Activated T-cell treated with anti-CD3 and anti-CD28 coated beads, Interleukin-2, amount 50 U/mL, for 48 hours (primary cell): ENCODE data around the gene PA2G4.

Source experiments
- DNase-seq, 2 experiments: peaks; one replicate each; pipeline ENCODE4 v3.0.0-alpha.2; 2020

PA2G4 gene

DNA sequence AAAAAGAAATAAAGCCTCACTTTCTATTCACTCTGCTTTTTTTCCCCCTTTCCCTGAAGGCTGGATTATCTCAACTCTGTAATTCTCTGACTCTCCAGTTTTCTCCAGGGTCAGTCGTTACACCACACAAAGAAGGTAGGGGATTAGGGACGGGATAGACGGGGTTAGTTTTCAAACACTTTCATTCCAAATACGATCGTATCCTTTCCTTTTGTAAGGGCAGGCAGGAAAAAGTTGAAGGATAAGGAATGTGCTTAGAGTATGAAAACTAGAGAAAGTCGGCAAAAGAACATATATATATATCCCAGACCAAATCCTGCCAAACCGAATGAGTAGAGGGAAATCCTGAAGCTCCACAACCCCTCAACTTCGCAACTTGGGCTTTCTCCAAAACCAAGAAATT, 23.1 kb downstream of the PA2G4 start:
- no peak for DNase-seq

DNA sequence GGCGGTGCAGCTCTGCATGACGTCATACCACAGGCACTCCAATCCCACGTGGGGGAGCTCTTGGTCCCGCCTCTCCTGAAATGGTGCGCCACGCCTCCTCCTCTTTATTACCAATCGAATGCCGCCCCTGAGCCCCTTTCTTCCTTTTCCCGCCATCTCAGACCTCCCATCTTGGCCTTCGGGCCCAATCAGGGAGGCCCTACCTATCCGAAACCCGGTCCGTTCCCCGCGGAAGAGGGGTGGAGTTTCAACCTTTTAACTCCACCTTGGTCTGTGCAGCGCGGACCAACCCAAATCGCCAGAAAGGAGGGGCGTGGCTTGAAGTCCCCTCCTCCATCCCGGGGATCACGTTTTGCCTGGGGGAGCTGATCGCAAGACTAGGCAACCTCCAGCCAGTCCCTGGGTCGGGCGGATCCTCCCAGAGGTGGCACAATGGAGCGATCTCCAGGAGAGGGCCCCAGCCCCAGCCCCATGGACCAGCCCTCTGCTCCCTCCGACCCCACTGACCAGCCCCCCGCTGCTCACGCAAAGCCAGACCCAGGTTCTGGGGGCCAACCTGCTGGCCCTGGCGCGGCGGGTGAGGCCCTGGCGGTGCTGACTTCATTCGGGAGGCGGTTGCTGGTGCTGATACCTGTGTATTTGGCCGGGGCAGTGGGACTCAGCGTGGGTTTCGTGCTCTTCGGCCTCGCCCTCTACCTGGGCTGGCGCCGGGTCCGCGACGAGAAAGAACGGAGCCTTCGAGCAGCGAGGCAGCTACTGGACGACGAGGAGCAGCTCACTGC, 23.7 kb downstream of the PA2G4 start, which contains the start of gene ESYT1:
Gene ESYT1, plus strand, starts transcription at position 380 of the 782 bp plus-strand sequence. Its CDS starts 53 bp downstream, at position 433.
- DNase-seq, result peak; percentile 97

- DNase-seq, result no peak
These were observed 24.4 kb downstream of the PA2G4 start for GRCh38 chr12:56128670-56129205.

GRCh38 chr12:56129206-56129941, 25.0 kb downstream of the PA2G4 start:
- DNase-seq, result peak; percentile 77 to 82

GRCh38 chr12:56129942-56130495, 25.7 kb downstream of the PA2G4 start:
- no peak for DNase-seq

GRCh38 chr12:56130876-56131275, 26.5 kb downstream of the PA2G4 start:
- DNase-seq, result no peak

- no peak for DNase-seq
These were observed 30.5 kb downstream of the PA2G4 start for GRCh38 chr12:56134897-56135296.

DNA sequence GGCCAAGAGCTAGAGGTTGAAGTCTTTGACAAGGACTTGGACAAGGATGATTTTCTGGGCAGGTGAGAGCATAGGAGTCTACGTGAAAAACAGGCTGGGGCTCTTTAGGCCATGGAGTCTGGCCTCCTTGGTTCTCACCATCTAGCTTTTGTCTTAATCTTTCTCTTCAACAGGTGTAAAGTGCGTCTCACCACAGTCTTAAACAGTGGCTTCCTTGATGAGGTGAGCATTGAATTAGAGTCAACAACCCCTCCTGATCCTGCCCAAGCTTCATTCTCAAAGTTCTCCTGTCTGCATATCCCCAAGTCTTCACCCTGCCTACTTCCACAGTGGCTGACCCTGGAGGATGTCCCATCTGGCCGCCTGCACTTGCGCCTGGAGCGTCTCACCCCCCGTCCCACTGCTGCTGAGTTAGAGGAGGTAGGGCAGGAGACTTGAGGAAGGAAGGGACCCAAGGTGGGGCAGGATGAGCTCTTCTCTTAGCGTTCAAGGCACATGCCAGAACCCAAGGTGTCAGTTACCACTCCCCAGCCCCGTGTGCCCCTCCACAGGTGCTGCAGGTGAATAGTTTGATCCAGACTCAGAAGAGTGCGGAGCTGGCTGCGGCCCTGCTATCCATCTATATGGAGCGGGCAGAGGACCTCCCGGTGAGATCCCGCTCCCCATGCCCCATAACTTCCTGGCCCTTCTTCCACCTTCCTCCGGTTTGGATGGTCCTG, 33.7 kb downstream of the PA2G4 start:
- DNase-seq, result no peak

- no peak for DNase-seq
These were observed 37.8 kb downstream of the PA2G4 start for GRCh38 chr12:56141946-56142784.

- DNase-seq, result no peak
These were observed 38.9 kb downstream of the PA2G4 start for GRCh38 chr12:56143217-56143616.

- no peak for DNase-seq
These were observed 39.5 kb downstream of the PA2G4 start for GRCh38 chr12:56143870-56144269.

DNA sequence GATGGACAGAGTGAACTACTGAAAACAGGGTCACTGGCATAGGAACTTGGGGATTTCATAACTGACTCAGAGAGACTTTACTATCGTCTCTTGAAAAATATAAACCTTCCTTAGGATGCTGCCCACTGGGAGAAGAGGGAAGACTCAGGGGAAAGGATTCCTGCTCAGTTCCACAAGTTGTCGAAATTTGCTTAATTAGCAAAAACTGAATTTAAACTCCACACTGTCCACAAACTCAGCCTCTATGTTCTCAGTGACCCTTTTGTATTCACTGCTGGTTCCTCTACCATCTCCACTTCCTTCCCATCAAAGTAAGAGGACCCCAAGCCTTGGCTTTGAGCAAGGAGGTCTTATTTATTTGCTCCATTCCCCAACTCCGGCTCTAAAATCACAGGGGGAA, 40.9 kb downstream of the PA2G4 start:
- DNase-seq, result no peak

DNA sequence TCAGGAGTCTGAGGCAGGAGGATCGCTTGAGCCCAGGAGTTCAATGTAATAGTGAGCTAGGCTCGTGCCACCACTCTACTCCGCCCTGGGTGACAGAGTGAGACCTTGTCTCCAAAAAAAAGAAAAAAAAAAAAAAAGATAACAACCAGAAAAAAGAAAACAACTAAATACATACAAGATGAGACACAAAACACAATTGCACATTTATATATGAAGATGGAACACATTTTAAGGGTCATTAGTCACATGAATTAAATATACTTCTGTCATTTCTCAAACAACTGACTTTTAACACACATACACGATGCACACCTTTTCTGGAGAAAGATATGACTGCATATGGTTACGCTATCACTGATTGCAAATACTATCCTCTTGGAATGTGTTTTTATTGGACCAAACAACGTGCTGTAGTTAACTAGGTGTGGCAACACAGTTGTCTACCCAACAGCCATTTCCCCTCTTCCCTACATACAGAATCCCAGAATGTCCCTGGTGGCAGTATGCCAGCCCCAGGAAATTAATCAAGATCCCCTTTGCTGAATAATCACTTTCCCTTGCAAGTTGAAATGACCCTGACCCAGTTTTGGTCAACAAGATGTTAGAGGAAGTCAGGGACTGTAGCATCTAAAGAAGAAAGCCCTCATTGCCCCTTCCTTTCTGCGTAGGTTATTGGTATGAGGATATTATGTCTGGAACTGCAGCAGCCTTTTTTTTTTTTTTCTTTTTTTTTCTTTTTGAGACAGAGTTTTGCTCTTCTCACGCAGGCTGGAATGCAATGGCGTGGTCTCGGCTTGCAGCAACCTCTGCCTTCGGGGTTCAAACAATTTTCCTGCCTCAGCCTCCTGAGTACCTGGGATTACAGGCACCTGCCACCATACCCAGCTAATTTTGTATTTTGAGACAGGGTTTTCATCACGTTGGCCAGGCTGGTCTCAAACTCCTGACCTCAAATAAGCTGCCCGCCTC, 42.4 kb downstream of the PA2G4 start:
- no peak for DNase-seq

- no peak for DNase-seq
These were observed 46.2 kb downstream of the PA2G4 start for GRCh38 chr12:56150563-56150962.

DNA sequence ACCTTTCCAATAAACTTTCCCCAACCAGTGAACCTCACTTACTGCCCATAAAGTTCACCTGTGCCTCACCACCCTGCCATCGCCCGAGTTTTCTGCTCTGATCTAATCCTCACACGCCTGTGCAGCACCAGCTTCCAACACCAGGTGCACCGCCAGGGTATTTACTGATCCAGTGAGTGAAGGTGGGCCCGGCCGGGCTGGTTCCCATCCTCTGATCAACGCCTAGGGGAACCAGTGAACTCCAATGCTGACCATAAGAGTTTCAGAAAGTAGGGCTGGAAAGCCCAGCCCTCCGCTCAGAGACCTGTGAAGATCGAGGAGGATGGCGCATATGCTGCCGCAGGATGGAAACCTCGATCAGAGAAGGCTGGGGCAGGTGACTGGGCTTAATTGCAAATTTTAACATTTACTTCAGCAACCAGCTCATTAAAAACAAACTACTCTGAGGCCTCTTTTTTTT, 47.3 kb downstream of the PA2G4 start:
- DNase-seq, result peak; percentile 82 to 84

DNA sequence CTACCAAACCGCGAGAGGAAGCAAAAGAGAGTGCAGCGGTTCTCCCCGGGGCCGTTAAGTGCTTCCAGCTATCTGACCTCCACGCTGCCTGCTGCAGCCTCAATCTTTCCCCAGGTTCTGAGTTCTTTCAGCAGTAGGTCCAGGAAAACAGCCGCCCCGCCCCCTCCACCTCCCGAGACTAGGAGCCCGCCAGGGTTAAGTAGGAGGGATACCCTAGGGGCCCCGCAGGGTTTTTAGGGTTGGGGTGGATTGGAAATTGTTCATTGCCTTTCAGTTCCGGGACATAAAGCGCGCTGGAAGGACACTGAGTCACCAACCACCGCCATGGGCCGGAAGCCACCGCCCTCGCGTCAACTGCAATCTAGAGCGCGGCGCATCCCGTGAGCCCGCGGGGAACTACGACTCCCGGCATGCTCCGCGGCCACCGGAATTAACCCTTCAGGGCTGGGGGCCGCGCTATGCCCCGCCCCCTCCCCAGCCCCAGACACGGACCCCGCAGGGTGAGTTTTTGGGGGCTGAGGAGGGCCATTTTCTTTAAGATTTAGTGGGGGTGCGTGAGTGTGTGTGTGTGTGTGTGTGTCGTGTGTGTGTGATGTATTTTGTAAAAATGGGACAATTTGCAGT, 47.9 kb downstream of the PA2G4 start, which contains the start of gene MYL6B:
Gene MYL6B, plus strand, starts transcription at position 456 of the 624 bp plus-strand sequence. CDS start 1,332 bp downstream, outside the sequence.
- DNase-seq, result peak; percentile 95 to 96

GRCh38 chr12:56152756-56153677, 48.7 kb downstream of the PA2G4 start:
- DNase-seq, result no peak

DNA sequence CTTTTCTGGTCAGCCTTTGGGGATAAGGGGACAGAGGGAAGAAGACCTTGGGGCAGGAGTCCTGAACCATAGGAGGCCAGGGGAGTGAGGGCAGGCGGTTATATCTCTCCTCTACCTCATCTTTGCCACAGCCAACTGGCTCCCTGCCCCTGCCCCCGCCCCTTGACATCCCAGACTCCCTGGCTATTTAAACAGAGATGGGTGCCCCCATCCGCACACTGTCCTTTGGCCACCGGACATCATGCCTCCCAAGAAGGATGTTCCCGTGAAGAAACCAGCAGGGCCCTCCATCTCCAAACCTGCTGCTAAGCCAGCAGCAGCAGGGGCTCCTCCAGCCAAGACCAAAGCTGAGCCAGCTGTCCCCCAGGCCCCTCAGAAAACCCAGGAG, 49.3 kb downstream of the PA2G4 start:
- DNase-seq, result no peak
